Esophagus muscularis mucosa (tissue), 4 donors: ENCODE data around the gene FANCC. TPM values are rescaled to one million over a fixed set of nuclear protein-coding genes. Genes with fewer than 3 reads are reported as not detected.

Experiments
- DNase-seq: peaks from one replicate; pipeline ENCODE4 v3.0.0-alpha.2; 2017; ENCODE audit errors: extremely low spot score
- H3K27ac ChIP-seq, 4 donors: fragments of 200-600 bp; sonication (generic); replicated peaks in 1 of 4; 1 replicate in 3 of 4; 2 replicates in 1 of 4; pipeline ENCODE4 v1.5.1; 2016 to 2019; ENCODE audit warnings: mild to moderate bottlenecking in 1 of 4
- H3K27me3 ChIP-seq, 4 donors: fragments of 200-600 bp; sonication (generic); one replicate each; pipeline versions ENCODE4 v1.5.1 to v1.6.0; 2016 to 2019
- H3K36me3 ChIP-seq, 4 donors: fragments of 200-600 bp; sonication (generic); one replicate each; pipeline ENCODE4 v1.5.1; 2016 to 2019
- H3K4me1 ChIP-seq, 4 donors: fragments of 200-600 bp; sonication (generic); one replicate each; pipeline ENCODE4 v1.5.1; 2016 to 2019
- H3K4me3 ChIP-seq, 4 donors: fragments of 200-600 bp; sonication (generic); 1 replicate in 2 of 4; 2 replicates in 2 of 4; pipeline ENCODE4 v1.5.1; 2016 to 2019; ENCODE audit warnings: mild to moderate bottlenecking in 4 of 4, moderate library complexity in 1 of 4
- H3K9me3 ChIP-seq, 4 donors: fragments of 200-600 bp; sonication (generic); 1 replicate in 3 of 4; 2 replicates in 1 of 4; pipeline ENCODE4 v1.5.1; 2016 to 2019
- CTCF ChIP-seq, 3 experiments: fragments of 200-600 bp in 2 of 3; fragments of 450-650 bp in 1 of 3; sonication (generic) in 2 of 3; IDR thresholded peaks; one replicate each; pipeline ENCODE4 v1.5.1; 2017 to 2019; ENCODE audit warnings: antibody characterized with exemption in 3 of 3, mild to moderate bottlenecking in 2 of 3, moderate library complexity in 1 of 3
- EP300 ChIP-seq: sonication (generic); formaldehyde crosslinking; IDR thresholded peaks from one replicate; pipeline ENCODE4 v1.6.1; 2017; ENCODE audit warnings: antibody characterized with exemption
- POLR2A ChIP-seq: fragments of 450-650 bp; IDR thresholded peaks from one replicate; pipeline ENCODE4 v1.6.1; 2017; ENCODE audit warnings: antibody characterized with exemption, moderate library complexity, mild to moderate bottlenecking, low read depth
- POLR2AphosphoS5 ChIP-seq, 2 donors: sonication (generic); formaldehyde crosslinking; IDR thresholded peaks; one replicate each; pipeline ENCODE4 v1.6.1; 2017; ENCODE audit warnings: antibody characterized with exemption in 2 of 2
- WGBS: methylation state at CpG from one replicate; pipeline ENCODE4 v1.1.5; 2018; 5-methylcytosine and 5-hydroxymethylcytosine counted together
- intact Hi-C: fragments of 100-400 bp; cut with DNase I; formaldehyde crosslinking; loops from one replicate; pipeline ENCODE4 v1.15.1; 2023
- total RNA-seq, 4 donors: library from RNA; depleted of rRNA; stranded (reverse); fragments of >200 nt; gene quantifications; one replicate each; pipeline versions ENCODE4 v1.1.0 to v1.2.1, GENCODE V29; 2016

The FANCC gene
- total RNA-seq, 4 donors from 2014 or later, result 5.3 to 9.5 (median 6.8) TPM

GRCh38 chr9:95307538-95307937, 10.0 kb downstream of the FANCC start:
- no peak overlapping the region for H3K4me3 ChIP-seq
- intact Hi-C loops, result no loop called here
- no peak for DNase-seq
- peaks cover 0 to 23% (median 13%) of the 10 kb centered on the region in 4 donors for H3K4me1 ChIP-seq
- H3K27me3 ChIP-seq, result no peaks in the 10 kb centered on the region
- H3K27ac ChIP-seq, result no peak overlapping the region
- no peaks in the 10 kb centered on the region for H3K9me3 ChIP-seq
- no peak for TF ChIP-seq POLR2A
- H3K36me3 ChIP-seq, result no peaks in the 10 kb centered on the region

GRCh38 chr9:95306819-95307218, 10.7 kb downstream of the FANCC start:
- Histone ChIP-seq H3K9me3 (no peaks in the 10 kb centered on the region), H3K27me3 (no peaks in the 10 kb centered on the region), H3K4me3 (no peak overlapping the region), H3K4me1 (peaks cover 0 to 22% (median 12%) of the 10 kb centered on the region in 4 donors), H3K27ac (no peak overlapping the region), H3K36me3 (no peaks in the 10 kb centered on the region)
- no peak for DNase-seq
- no peak for TF ChIP-seq POLR2AphosphoS5 (IDR thresholded peaks at IDR 0.05)
- no peak for TF ChIP-seq CTCF (IDR thresholded peaks at IDR 0.05)
- no peak for TF ChIP-seq EP300
- no peak for TF ChIP-seq POLR2A
- WGBS, result 95% methylated on average over 6 of the region's 6 CpGs
- intact Hi-C loops, result no loop called here

GRCh38 chr9:95305770-95306492, 11.6 kb downstream of the FANCC start:
- Histone ChIP-seq H3K9me3 (no peaks in the 10 kb centered on the region), H3K4me3 (no peak overlapping the region), H3K27me3 (no peaks in the 10 kb centered on the region), H3K36me3 (no peaks in the 10 kb centered on the region), H3K27ac (no peak overlapping the region), H3K4me1 (peaks cover 0 to 30% (median 15%) of the 10 kb centered on the region in 4 donors)
- 86% methylated on average over 3 of the region's 3 CpGs for WGBS
- DNase-seq, result no peak
- intact Hi-C loops, result no loop called here
- TF ChIP-seq POLR2A, result no peak
- TF ChIP-seq EP300, result no peak
- TF ChIP-seq POLR2AphosphoS5 (IDR thresholded peaks at IDR 0.05), result no peak
- TF ChIP-seq CTCF (IDR thresholded peaks at IDR 0.05), result no peak

GRCh38 chr9:95302479-95302878, 15.0 kb downstream of the FANCC start:
- 93% methylated on average over 4 of the region's 5 CpGs for WGBS
- DNase-seq, result no peak
- Histone ChIP-seq H3K27me3 (no peaks in the 10 kb centered on the region), H3K4me1 (peaks cover 0 to 36% (median 18%) of the 10 kb centered on the region in 4 donors), H3K36me3 (no peaks in the 10 kb centered on the region), H3K27ac (no peak overlapping the region), H3K9me3 (no peaks in the 10 kb centered on the region), H3K4me3 (no peak overlapping the region)
- intact Hi-C loops, result no loop called here
- TF ChIP-seq EP300, result no peak
- TF ChIP-seq POLR2AphosphoS5 (IDR thresholded peaks at IDR 0.05), result no peak
- no peak for TF ChIP-seq POLR2A
- no peak for TF ChIP-seq CTCF (IDR thresholded peaks at IDR 0.05)

GRCh38 chr9:95297760-95298159, 19.7 kb downstream of the FANCC start:
- H3K27me3 ChIP-seq, result no peaks in the 10 kb centered on the region
- no peak for TF ChIP-seq EP300
- TF ChIP-seq POLR2A, result no peak
- no peak for TF ChIP-seq POLR2AphosphoS5 (IDR thresholded peaks at IDR 0.05)
- no peak for TF ChIP-seq CTCF (IDR thresholded peaks at IDR 0.05)
- no peaks in the 10 kb centered on the region for H3K36me3 ChIP-seq
- no peak for DNase-seq
- 97% methylated on average over 1 of the region's 1 CpG for WGBS
- H3K4me1 ChIP-seq, result peaks cover 0 to 16% (median 7%) of the 10 kb centered on the region in 4 donors
- H3K4me3 ChIP-seq, result no peak overlapping the region
- intact Hi-C loops, result no loop called here
- H3K27ac ChIP-seq, result no peak overlapping the region
- no peaks in the 10 kb centered on the region for H3K9me3 ChIP-seq
